ENCODE results near the gene PLK5.
A peak's percentile ranks its signal among the peaks of the same experiment; 100 is the strongest.

PLK5 gene

GRCh38 chr19:1560286-1560882 lies 36.5 kb downstream of the PLK5 start:
- DNase-seq, result no peak

GRCh38 chr19:1561236-1561842 lies 37.5 kb downstream of the PLK5 start:
- DNase-seq, result no peak

GRCh38 chr19:1563251-1563650 lies 39.4 kb downstream of the PLK5 start:
- no peak for DNase-seq

- DNase-seq, result no peak
Measured at GRCh38 chr19:1566392-1567115, 42.7 kb downstream of the PLK5 start.

GRCh38 chr19:1567116-1567847 lies 43.4 kb downstream of the PLK5 start:
- no peak for DNase-seq

- DNase-seq, result no peak
Measured at GRCh38 chr19:1567848-1568227, 44.0 kb downstream of the PLK5 start.

- DNase-seq, result peak; percentile 93
Measured at GRCh38 chr19:1568320-1569019, 44.6 kb downstream of the PLK5 start, which contains the start of gene MEX3D. MEX3D (minus strand) TSS chr19:1568325; CDS start chr19:1568058, 267 bp downstream.

- DNase-seq, result no peak
Measured at GRCh38 chr19:1569997-1570396, 46.1 kb downstream of the PLK5 start.

- no peak for DNase-seq
Measured at GRCh38 chr19:1570836-1571235, 47.0 kb downstream of the PLK5 start.

- no peak for DNase-seq
Measured at GRCh38 chr19:1571358-1571757, 47.5 kb downstream of the PLK5 start.

GRCh38 chr19:1572795-1573194 lies 48.9 kb downstream of the PLK5 start:
- no peak for DNase-seq

- no peak for DNase-seq
Measured at GRCh38 chr19:1574354-1575136, 50.7 kb downstream of the PLK5 start.

- DNase-seq, result no peak
Measured at GRCh38 chr19:1575323-1576241, 51.7 kb downstream of the PLK5 start.

GRCh38 chr19:1576242-1577089 lies 52.6 kb downstream of the PLK5 start:
- DNase-seq, result no peak

GRCh38 chr19:1577090-1577928 lies 53.4 kb downstream of the PLK5 start:
- DNase-seq, result no peak

GRCh38 chr19:1577929-1578618 lies 54.2 kb downstream of the PLK5 start:
- no peak for DNase-seq

GRCh38 chr19:1579222-1579621 lies 55.3 kb downstream of the PLK5 start:
- no peak for DNase-seq

GRCh38 chr19:1580382-1580781 lies 56.5 kb downstream of the PLK5 start:
- DNase-seq, result no peak
